Keratinocyte (primary cell): ENCODE results near the gene TRAFD1.

Experiments used
- CTCF ChIP-seq, 3 experiments: IDR thresholded peaks in 1 of 3; conservative IDR thresholded peaks in 1 of 3; optimal IDR thresholded peaks in 1 of 3; 2 replicates in 2 of 3; 3 replicates in 1 of 3; pipeline versions ENCODE3 to v1.5.1; 2011; ENCODE audit warnings: low read length in 3 of 3, mild to moderate bottlenecking in 3 of 3, moderate library complexity in 2 of 3, control low read depth in 1 of 3, inconsistent platforms in 1 of 3; ENCODE audit not compliant: insufficient read depth in 2 of 3; ENCODE audit errors: extremely low read depth in 1 of 3
- EZH2 ChIP-seq: IDR thresholded peaks from one replicate; pipeline ENCODE4 v1.6.1; 2012; ENCODE audit warnings: inconsistent platforms, mild to moderate bottlenecking, low read length, moderate library complexity

DNA sequence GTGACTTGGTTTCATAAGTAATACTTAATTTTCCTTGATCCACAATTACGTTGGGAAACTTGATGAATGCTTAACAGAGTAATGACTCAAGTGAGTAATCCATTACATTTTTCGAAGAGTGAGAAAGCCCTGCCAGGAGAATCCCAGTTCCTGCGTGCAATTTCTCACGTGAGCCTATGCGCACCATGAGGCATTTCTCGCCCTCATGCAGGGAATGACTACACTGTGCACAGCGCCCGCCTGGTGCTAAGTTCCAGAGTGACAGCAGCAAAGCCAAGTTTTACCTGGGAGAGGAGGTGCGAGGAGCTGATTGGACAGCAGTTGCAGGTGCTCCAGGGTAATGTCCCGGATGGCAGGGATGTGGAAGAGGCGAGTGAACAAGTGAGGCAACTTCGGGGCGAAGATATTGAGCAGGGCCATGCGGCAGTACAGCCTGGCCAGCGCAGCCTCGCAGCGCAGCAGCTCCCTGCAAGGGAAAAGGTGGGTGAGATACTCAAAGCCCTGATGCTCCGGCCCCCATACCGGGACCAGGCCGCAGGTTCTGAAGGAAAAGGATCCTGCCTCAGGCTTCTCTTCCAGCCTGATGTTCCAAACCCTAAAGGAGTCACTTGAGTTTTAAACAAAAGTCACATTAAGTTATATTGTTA is 69.4 kb downstream of the TRAFD1 start:
- no peak for TF ChIP-seq CTCF (optimal IDR thresholded peaks at IDR 0.05 in 1 of 3, IDR thresholded peaks at IDR 0.05 in 1 of 3, conservative IDR thresholded peaks at IDR 0.05 in 1 of 3; ENCODE audit: extremely low read depth in 1 of 3, insufficient read depth in 2 of 3, low read length in 3 of 3)
- TF ChIP-seq EZH2 = no peak
